Measurements from ENCODE around the gene POLR1G.

POLR1G gene, protein sequence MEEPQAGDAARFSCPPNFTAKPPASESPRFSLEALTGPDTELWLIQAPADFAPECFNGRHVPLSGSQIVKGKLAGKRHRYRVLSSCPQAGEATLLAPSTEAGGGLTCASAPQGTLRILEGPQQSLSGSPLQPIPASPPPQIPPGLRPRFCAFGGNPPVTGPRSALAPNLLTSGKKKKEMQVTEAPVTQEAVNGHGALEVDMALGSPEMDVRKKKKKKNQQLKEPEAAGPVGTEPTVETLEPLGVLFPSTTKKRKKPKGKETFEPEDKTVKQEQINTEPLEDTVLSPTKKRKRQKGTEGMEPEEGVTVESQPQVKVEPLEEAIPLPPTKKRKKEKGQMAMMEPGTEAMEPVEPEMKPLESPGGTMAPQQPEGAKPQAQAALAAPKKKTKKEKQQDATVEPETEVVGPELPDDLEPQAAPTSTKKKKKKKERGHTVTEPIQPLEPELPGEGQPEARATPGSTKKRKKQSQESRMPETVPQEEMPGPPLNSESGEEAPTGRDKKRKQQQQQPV

DNA sequence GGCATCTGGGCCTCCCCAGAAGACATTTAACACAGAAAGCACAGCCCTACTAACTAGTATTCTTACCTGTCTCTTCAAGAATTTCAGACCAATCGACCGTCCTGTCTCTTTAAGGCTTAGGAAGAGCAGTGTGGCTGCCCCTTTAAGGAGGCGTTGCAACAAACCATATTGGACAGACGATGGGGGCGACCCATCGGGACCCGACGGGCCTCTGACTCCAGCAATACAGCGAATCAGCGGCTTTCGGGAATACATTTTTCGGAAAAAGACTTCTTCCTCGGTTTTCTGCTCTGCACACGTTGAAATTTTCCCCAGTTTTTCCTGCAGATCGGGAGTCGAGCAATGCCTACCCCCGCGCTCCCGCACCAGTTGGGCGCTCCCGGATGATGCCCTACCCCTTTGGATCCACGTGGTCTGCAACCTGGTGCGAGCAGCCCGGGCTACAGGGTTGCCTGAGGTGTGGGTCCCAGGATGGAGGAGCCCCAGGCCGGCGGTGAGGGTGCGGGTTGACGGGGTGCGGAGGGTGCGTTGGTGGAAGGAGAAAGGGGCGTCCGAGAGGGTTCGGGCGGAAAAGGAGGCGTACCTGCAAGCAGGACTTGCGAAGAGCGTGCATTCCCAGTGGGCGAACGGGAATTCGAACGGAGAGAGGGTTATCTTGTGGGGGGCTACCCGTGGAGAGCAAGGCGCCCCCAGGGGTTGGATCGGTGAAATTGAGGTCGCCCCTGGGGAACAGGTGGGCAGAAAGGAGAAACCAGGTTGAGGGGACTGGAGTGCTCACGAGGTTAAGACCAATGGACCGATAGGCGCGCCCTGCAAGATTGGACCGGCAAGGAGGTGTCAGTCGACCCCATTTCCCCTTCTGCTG is at the start of gene POLR1G:
POLR1G (plus strand) TSS at position 419 of the 865 bp plus-strand sequence; CDS start at position 472, 53 bp downstream.
- DNase-seq (ENCODE audit: low read depth) = peak; percentile 87

DNA sequence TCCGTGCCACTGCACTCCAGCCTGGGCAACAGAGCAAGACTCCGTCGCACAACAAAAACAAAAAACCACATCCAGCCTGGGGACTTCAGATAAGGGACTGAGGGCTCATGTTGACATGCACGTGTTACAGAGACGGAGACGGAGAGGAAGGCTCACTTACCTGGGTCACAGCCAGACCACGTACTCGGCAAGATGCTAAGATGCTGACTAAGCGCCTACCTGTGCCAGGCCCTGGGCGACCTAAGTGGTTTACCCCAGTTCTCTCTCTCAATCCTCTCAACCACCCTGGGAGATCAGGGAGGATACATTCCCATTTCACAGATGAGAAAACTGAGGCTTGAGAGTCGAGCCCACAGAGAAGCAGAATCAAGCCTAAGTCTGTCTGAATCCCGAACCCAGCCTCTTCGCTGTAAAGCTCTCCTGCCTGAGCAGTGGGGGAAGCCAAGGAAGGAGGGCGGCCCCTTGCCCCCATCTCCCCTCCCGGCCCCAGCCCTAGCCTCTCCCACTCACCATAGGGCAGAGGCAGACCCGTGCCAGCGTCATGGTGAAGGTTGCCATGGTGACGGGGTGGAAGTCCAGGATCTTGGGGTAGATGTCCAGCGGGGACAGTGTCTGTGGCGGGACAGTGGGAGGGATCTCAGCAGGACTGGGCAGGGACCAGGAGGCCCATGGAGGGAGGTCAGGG is 49.5 kb upstream of the POLR1G start:
- no peak for DNase-seq (ENCODE audit: low read depth)

DNA sequence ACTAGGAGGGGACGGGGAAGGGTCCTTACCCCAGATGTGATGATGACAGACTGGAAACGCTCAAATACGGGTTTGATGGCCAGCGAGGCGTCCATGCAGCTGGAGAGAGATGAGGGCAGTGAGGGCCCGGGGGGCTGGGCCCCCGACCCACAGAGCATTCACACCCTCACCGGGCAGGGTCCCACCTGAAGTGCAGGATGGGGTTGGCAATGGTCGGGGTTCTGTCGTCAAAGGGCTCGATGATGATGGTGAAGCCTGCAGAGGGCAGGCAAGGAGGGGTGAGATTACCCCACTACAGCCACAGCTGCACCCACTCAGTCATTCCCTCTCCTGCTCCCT is 49.0 kb upstream of the POLR1G start:
- no peak for DNase-seq (ENCODE audit: low read depth)

DNA sequence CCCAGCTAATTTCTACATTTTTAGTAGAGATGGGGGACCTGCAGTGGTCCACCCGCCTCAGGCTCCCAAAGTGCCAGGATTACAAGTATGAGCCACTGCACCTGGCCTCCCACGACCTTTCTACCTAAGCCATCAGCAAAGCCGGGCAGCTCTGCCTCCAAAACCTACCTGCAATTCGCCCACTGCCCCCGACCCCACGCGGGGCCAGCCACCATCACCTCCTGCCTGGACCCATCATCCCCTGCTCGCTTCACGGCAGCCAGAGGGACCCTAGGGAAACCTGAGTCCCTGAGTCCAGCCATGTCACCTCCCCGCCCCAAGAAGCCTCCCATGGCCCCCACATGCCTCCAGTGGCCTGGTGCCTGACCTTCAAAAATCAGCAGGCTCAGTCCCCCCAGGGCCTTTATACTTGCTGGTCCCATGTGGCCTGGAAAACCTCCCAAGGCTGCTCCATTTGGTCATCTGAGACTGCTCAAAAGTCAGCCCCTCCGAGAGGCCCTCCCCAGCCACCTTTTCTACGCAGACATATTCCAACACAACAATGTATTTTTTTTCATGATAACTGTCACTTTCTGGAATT is 48.1 kb upstream of the POLR1G start:
- no peak for DNase-seq (ENCODE audit: low read depth)

DNA sequence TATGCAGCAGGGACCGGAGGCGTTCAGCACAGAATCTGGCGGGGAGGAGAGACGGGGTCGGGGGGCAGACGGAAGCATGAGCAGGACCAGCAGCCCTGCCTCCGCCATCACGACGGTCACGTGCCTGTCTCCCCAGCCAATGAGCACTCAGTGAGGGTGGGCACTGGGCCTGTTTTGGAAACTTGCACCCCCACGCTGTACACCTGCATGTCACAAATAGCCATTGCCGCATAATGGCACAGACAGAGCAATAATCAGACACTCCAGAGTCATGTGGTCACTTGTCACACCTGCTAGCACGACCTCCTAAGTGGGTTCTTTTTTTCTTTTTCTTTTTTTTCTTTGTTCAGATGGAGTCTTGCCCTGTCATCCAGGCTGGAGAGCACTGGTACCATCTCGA is 44.8 kb upstream of the POLR1G start:
- DNase-seq (ENCODE audit: low read depth) = no peak

DNA sequence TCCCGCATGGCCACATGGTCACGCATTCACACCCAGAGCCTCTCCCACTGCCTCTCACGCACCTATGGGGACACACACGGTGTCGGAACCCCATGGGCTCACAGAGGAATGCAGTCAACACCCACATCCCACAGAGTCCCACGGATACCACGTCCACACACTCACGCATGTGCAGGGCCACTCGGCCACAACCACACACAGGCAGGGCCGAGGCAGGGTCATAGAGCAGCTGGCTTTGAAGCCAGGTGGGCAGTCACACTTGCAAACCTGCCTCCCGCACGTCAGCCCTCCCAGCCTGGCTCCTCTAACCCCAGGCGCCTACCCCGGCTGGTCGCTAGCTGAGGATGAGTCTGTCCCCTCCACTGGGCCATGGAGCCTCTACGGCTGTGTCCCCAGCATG is 44.2 kb upstream of the POLR1G start:
- DNase-seq (ENCODE audit: low read depth) = no peak

DNA sequence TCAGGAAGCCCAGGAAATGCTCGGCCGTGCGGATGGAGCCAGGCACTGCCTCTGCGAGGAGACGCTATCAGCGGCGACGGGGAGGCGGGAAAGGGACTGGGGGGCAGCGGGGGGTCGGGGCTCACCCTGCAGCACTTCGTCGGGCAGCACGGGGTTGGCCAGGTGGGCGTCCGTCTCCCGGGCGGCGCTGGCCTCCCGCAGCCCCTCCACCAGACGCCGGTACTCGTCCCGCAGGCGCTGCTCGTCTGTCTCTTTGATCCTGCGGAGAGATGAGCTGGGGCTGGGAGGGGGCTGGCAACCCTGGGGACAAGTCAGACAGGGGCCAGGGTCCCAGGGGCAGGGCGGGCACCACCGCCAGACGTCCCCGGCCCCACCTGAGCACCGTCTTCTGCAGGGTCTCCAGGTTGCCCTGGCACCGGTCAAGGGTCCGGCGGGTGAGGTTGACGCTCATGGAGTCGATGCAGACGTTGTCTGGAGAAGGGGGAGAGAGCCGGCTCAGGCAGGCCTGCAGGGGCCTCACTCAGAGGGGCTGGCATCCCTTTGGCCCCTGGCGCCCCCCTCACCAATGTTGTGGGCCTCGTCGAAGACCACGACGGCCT is 42.5 kb upstream of the POLR1G start:
- DNase-seq (ENCODE audit: low read depth) = no peak

DNA sequence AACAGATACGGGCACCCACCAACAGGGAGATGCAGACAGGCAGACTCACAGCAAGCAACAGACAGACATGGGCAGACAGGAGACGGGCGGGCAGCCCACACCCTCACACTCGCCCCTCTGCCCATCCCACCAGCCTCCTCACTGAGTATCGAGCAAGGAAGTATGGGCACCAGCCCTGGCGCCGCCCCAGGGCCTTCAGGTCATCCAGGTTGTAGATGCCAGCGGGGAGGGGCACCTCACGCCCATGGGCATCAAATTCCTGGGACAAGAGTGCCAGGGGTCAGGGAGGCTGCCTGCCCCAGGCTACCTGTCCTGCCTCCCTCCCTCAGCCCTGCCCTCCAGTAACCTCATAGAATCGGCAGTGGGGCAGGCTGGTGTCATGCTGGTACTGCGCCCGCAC is 41.7 kb upstream of the POLR1G start:
- DNase-seq (ENCODE audit: low read depth) = no peak

DNA sequence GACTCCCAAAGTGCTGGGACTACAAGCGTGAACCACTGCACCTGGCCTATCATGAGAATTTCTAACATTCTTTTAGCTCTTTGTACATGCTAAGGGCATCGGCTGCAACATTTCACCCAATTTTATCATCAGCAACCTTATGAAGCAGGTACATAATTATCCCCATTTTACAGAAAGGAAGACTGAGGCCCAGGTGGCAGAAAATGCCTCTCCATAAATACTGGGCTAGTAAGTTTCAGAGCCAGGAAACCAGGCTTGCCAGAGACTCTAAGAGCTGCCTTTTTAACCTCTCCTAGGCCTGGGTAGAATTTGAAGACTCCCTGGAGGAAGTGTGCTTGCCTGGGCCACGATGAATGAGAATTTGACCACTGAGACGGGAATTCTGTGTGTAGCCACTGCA is 38.3 kb upstream of the POLR1G start:
- DNase-seq (ENCODE audit: low read depth) = no peak

DNA sequence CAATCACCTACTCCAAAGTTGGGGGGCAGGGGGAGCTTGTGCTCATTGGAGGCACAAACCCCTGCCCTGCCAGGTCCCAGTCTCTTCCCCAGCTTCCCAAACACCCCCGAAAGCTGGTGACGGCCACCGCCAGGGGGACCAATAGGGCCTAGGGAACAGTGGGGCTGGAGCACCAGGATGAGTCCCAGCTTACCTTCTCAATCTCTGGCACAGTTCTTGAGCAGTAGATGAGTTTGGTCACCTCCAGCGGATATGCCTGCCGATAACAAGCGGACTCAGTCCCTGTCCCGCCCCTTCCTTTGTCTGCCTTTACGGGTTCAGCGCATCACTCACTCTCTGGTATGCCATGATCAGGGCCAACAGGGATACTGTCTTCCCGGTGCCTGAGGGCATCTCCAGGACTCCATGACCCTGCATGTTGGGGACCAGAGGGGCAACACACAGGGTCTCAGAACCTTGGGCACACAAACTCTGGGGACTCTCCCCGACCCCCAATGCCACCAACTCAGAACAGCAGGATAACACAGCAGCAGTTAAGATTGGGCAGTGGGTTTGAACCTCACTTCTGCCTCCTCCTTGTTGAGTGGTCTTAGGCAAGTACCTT is 37.6 kb upstream of the POLR1G start:
- DNase-seq (ENCODE audit: low read depth) = peak; percentile 29

DNA sequence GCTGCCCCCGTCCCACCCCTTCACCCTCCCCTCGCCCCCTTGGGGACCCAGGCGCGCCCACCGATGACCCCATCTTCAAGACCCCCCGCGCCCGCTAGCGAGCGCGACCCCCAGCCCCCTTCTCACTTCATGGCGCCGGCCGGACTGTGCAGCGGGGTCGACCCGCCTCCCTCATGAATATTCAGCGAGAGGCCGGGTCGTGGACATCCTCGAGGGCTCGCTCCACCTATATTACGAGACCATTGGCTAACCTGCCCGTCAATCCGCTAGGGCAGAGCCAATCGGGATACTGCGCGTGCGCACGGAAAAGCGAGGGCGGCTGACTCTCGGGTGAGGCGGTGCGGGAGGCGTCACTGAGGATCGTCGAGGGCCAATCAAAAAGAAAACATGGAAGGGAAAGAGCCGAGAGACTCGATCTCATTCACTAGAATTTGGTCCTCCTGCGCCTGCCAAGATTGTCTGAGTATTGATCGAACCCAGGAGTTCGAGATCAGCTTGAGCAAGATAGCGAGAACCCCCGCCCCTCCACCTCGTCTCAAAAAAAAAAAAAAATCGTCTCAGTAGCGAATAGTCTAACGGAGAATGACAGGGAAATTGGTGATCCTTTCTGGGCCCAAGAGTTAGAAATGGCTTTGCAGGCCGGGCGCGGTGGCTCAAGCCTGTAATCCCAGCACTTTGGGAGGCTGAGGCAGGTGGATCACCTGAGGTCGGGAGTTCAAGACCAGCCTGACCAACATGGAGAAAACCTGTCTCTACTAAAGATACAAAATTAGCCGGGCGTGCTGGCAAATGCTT is 35.8 kb upstream of the POLR1G start, which contains the start of gene ERCC2:
ERCC2 (minus strand) TSS at position 164 of the 795 bp plus-strand sequence; CDS start at position 131, 33 bp downstream.
- DNase-seq (ENCODE audit: low read depth) = peak; percentile 97

DNA sequence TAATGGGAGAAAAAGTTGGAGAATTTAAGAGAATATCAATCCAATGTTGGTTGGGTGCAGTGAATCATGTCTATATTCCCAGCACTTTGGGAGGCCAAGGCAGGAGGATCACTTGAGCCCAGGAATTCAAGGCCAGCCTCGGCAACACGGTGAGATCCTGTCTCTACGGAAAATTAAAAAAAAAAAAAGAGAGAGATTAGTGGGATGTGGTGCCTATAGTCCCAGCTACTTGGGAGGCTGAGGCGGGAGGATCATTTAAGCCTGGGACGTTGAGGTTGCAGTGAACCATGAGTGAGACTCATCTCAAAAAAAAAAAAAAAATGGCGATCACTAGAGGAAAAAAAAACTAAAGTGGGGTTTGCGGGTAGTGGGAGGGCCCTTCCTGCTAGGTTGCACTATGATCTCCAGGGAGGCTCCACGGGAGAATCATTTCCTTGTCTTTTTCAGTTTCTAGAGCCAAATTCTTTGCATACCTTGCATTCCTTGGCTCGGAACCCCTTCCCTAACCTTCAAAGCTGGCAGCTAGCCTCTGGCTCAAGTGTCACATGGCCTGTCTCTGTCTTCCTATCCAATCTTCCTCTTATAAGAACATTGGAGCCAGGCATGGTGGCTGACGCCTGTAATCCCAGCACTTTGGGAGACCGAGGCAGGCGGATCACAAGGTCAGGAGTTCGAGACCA is 30.3 kb upstream of the POLR1G start:
- peak; percentile 99 for DNase-seq (ENCODE audit: low read depth)

DNA sequence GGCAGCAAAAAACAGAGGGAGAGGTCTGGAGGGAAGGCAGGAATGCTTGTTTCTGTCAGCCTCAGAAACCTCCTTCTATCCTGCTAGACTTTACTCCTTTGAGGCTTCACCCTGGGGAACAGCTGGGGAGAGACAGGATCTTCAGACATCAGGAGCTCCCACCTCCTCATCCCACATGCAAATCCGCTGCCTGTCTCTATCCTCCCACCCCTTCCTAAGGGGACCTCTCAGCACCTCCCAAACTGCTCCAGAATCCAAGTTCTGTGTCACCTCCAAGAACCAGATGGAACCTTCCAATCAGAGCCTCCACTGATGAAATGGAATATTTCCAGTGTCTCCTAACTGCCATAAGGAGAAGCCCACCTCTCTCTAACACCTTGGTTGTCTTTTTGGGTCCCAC is 26.3 kb upstream of the POLR1G start:
- DNase-seq (ENCODE audit: low read depth) = no peak

DNA sequence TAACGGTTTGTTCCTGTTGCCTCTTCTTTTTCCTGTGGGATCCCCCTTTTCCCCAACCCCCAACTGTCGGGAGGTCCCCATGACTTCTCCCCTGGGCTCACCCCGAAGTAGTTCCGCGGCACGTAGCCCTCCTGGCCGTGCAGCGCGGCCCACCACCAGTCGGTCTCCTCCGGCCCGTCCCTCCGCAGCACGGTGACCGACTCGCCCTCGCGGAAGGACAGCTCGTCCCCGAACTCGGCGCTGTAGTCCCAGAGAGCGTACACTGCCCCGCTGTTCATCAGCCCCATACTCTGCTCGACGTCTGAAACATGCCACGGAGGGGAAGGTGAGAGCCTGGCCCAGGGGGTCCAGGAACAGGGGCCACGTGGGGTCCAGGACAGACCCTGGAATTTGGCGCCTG is 24.0 kb upstream of the POLR1G start:
- DNase-seq (ENCODE audit: low read depth) = no peak

DNA sequence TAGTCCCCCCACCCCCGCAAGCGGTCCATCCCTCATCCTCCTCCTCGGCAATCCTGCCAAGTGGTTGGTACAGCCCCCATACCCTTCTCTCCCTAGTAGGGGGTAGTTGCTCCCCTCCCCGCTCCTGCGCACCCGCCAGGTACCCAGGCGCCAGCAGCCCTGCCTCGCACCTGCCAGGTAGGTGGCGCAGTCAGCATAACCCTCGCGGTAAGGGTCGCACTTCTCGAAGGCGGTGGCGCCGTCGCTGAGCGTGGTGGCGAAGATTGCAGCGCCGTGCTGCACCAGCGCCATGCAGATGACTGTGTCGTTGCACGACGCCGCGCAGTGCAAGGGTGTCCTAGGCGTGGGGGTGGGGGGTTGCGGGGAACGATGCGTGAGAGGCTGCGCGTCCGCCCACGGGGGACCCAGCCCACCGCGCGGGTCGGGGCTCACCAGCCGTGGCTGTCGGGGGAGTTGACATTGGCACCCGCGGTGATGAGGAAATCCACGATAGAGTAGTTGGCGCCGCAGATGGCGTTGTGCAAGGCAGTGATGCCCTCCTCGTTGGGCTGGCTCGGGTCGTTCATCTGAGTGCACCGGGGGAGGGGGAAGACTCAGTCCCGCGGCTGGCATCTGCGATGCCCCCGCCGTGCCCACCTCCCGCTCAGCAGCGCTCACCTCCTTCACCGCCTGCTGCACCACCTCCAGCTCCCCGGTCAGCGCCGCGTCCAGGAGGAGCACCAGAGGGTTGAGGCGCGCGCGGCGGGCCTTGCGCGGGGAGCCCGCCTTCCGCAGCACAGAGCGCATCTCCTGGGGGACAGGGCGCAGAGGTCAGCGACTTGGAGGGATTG is 20.8 kb upstream of the POLR1G start:
- DNase-seq (ENCODE audit: low read depth) = no peak

DNA sequence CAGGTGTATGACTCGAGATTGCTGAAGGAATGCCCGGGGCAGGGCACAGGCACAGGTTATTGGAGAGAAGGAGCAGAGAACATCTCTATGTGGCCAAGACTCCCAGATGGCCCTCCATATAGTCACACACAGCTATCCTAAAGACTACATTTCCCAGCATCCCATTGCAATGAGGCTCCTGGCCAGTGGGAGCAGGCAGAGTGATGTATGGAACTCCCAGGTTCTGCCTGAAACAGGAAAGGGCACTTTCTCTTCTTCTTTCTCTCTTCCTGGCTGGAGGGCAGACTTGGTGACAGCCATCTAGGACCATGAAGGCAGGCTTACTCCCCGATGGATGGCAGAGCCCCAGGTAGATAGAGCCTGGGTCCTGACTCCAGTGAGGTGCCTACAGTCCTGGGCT is 15.1 kb upstream of the POLR1G start:
- peak; percentile 48 for DNase-seq (ENCODE audit: low read depth)

DNA sequence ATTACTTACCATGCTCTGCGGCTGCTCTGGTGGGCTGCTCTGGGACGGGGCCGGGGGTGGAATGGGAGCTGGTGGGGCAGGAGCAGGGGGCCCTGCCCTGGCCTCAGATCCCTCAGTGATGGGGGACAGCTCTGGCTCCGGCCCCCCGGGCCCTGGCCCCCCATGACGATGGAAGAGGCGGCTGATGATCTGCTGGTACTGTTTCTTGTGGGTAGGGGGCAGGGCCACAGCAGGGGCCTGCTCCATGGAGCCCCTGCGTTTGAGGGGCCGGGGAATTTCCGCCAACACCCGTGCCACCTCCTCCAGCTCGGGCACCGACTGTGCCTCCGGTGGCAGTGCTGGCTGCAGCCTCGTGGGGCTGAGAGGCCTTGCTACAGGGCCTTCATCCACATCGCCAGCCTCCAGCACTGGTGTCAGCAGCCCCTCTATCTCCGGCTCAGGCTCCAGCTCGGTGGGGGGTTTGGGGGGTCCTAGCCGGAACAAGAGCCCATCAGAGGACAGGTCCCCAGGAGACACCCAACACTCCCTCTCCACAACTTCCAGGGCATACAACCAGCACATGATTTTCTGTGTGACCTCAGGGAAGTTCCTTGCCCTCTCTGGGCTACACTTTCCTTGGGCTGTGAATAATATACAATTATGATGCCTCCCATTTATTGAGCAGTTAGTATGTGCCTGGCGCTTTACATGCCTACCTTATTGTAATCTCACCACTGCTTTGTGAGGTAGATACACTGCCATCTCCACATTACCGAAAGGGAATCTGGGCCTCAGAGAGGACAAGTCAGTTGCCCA is 14.4 kb upstream of the POLR1G start:
- no peak for DNase-seq (ENCODE audit: low read depth)
